HG03108 (cell line): Measurements from ENCODE around the gene SOX12.
"Not testable (repeated sequence)": the region's sequence is repeated elsewhere in the genome, so short reads cannot be mapped to it uniquely, and the experiment has no call there.

Experiments used
- ATAC-seq: cut with Tn5 transposase; IDR thresholded peaks from one replicate; pipeline ENCODE4 v1.9.1; 2021; ENCODE audit warnings: moderate library complexity; ENCODE audit not compliant: unreplicated experiment

SOX12 gene

DNA sequence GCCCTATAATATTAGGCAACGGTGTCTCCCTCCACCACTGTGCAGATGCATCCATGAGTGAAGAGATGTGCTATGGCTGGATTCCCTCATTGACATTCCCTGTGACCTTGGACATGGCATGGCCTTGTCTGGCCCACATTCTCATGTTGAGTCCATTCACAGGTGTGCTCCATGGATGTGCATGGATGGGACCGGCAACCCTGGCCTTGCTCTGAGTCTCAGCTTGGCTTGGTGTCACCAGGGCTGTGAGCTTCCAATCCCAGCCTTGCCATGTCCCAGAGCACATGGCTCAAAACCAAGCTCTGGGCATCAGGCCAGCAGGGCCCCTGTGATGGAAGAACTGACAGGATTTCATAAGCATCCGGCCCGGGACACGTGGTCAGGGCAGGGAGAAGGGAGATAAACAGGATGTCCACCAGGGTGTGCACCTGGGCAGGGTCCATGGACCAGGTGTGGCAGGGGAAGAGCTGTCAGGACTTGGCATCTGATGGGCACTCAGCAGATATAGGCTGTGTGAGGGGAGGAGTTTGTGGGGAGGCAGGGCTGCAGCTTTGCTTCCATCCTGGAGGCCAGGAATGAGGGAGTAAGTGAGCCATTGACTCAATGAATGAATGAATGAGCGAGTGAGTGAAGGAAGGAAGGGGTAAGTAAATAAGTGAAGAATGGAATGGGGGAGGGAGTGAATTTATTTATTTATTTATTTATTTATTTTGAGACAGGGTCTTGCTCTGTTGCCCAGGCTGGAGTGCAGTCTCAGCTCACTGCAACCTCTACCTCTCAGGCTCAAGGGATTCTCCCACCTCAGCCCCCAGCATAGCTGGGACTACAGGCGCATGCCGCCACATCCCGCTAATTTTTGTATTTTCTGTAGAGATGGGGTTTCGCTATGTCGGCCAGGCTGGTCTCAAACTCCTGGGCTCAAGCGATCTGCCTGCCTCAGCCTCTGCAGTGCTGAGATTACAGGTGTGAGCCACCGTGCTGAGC, 37.2 kb downstream of the SOX12 start:
- ATAC-seq = no peak

DNA sequence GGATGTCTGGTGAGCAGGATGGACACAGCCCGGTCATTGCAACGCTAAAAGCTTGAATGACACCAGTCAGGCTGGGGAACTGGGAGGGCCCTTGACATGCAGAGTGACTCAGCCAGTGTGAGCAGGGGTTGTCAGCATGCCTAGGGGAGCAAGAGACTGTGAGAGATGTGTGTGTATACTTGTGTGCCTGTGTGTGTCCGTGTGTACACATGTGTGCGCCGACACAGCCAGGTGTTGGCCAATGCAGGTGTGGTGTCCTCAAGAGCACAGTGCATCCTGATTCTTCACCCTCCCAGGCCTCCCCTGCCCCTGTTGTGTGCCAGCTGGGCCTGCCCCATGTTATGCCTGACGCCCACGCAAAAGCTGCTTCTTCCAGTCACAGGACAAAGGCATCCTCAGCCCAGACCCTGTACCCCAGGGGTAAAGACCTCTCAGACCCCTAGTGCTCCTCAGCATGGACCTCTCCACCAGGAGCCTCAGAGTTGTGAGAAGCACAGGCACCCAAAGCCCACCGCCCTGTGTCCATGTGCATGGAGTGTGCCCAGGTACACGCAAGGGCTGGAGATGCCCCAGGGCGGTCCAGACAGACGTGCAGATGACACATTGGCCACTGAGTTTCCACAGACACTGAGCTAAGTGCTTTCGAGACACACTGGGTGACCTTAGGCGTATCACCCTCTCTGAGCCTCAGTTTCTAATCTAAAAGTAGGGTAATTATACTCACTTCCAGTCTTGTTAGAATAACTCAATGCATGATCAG, 38.1 kb downstream of the SOX12 start:
- no peak for ATAC-seq

DNA sequence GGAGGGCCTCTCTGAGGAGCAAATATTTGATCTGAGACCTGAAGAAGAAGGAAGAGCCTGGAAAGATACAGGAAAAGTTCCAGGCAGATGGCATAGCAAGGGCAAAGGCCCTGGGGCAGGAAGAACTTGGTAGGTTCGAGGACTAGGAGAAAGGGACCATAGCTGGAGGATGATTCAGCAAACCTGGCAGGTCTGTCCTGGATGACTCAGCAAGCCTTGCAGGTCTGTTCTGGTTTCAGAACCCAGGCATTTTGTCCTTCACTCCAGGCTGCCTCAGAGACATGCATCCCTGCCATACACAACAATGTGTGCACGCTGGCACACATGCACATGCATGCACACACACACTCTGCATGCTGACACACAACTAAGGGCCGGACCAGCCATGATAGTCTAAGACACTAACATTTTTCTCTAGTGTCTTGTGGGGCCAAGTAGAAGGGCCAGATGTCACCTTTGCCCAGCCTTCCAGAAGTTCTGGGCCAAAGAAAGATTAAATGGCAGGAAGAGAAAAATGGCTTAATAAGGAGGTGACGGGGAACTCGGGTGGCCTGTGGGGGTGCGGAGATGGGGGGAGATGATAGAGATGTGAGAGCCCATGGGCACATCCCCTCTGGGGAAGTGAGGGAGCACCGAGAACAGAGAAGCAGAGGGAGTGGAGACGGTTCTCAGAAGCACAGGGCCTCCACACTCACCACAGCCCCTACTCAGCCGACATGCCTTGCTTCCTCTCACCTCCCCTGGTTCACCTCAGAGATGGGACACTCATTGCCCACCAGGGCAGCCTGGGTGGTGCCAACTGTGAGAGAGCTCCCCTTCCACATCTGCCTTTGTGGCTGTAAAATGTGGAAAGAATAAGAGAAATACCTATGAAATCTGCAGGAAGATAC, 39.8 kb downstream of the SOX12 start:
- ATAC-seq = no peak

DNA sequence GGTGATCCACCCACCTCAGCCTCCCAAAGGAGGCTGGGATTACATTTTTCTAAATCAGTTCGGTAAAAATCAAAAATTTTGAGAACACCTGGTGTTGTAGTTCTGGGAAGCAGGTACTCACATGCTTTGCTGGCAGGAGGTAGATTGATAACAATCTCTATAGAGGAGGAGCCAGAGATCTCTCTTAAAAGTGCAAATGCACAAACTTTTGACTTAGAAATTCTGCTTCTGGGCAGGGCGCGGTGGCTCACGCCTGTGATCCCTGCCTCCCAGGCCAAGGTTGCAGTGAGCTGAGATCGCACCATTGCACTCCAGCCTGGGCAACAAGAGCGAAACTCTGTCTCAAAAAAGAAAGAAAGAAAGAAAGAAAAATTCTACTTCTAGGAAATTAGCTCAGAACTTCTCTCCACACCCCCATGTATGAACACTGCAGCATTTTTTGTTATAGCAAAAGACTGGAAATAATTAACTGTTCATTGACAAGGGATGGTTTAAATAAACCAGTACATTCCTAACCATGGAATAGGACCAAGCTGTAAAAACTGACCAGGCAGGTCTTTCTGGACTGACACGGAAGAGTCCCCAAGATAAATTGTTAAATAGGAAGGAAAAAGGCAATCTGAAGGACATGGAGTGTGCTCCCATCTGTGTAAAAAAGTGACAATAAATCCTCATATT, 40.8 kb downstream of the SOX12 start:
- no peak for ATAC-seq

DNA sequence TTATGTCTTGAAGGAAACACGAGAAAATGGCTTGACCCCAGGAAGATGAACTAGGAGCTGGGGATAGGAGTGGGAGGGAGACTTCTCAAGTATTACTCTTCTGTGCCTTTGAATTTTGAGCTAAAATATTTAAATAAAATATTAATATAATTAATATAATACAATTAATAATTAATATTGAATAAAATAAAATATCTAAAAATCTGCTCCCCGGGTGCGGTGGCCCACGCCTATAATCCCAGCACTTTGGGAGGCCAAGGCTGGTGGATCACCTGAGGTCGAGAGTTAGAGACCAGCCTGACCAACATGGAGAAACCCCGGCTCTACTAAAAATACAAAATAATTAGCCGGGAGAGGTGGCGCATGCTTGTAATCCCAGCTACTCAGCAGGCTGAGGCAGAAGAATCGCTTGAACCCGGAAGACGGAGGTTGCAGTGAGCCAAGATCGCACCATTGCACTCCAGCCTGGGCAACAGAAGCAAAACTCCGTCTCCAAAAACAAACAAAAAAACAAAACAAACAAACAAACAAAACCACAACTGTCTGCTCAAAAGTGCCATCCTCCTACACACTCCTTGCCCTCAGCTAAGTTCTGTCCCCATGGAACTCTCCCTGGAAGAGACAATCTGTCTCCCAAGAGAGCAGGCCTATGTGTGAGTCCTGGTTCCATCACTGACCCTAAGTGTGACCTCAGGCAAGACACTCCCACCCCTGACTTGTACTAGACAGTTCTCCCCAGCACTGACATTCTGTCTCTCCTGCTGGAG, 41.5 kb downstream of the SOX12 start:
- no peak for ATAC-seq

DNA sequence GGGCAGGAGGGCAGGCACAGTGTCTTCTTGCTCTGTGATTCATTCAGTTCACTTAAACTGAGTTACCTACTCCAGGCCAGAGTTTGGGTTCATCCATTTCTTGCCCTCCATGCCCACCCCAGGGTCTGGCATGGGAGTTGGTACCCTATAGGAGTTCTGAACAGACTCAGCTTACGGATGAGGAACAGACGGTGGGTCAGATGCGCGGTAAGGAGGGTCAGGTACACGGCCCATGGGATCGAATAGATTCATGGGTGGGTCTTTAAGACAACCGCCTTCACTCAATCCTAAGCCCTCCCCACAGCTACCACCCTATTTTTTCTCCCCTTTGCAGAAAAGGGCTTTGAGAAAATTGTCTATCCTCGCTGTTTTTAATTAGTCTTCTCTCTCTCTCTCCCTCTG, 42.1 kb downstream of the SOX12 start:
- no peak for ATAC-seq

DNA sequence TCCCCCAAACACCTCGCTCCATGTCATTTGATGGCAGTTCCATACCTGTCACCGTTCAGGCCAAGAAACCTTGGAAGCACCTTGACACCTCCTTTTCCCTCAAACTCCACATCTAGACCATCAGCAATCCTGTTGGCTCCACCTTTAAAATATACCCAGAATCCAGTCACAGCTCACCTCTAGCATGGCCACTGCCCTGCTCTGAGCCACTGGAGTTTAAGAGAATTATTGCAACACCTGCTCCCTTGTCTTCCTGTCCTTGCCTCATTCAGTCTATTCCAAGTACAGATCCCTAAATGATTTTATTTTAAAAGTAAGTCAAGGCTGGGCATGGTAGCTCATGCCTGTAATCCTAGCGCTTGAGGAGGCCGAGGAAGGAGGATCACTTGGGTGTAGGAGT, 43.6 kb downstream of the SOX12 start:
- no peak for ATAC-seq

DNA sequence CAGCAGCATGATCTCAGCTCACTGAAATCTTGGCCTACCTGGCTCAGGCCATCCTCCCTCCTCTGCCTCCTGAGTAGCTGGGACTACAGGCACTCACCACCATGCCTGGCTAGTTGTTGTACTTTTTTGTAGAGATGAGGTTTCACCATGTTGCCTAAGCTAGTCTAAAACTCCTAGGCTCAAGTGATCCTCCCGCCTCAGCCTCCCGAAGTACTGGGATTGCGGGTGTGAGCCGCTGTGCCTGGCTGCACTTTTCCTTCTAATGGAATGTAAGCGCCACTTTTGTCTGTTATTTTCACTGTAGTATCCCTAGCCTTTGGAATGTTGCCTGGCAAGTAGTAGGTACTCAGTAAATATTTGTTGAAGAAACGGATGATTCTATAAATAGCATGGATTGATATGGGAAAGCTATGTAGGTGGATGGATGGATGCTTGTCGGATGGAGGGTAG, 44.8 kb downstream of the SOX12 start:
- ATAC-seq = no peak

DNA sequence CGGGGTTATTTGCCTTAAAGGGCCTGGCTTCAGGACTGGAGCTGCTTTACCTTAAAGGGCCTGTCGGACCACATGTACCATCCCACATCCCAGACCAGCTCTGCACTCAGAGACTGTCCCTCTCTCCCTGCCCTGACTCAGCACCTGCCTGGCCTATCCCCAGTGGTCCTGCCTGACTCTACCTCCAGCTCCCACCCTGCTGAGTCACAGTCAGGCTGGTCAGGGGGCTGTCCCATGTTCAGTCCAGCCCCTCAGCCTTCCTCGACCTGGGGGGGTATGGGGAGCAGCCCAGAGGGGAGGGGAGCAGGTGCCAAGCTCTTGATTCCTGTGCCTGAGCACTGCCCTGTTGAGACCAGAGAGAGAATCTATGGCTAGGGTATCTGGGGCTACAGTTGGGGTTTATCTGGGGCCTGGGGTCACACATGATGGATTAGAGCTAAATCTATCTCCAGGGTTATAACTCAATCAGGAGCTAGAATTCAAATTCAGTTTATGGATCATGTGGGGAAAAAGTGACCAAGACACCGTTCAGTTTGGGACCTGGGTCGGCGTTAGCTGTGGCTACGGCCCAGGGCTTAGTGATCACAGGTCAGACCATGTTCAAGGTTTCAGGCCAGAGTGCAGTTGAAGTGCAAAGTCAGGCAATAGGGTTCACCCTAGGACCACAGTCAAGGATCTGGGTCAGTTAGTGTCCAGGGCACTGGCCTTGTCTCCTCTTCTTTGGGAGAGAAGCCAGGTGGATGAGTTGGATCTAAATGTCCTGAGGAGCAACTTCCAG, 45.8 kb downstream of the SOX12 start:
- ATAC-seq = no peak

DNA sequence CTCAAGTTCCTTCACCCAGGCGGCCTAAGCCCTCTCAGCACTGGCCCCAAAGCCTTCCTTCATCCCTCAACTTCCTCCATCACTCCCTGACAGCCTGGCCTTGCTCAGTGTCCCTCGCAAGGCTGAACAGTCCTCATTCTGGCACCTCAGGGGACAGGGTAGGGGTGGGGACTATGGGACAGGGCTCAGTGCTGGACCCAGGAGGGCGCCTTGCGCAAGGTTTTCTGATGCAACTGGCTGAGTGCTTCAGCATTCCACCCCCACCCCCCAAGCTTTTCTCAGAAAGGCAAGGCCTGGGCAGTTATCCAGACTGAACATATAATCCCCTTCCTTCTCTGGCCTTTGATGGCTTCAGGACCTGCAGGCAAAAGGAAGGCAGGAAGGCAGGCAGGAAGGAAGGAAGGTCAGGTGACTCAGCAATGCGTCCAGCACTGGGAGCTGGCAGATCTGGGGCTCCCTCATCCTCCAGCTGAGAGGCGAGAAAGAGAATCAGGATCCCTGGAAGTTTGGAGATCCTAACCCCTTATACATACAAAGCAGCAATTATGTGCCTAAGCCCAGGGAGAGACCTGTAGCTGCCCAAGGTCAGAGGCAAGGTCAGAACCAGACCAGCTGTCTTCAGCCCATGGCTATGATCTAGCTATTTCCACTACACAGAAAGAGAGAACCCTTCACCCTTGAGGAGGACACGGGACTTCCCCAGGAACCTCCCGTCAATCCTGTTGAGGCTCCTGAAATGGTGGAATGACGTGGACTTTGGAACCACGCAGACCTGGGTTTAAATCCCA, 46.6 kb downstream of the SOX12 start:
- no peak for ATAC-seq

DNA sequence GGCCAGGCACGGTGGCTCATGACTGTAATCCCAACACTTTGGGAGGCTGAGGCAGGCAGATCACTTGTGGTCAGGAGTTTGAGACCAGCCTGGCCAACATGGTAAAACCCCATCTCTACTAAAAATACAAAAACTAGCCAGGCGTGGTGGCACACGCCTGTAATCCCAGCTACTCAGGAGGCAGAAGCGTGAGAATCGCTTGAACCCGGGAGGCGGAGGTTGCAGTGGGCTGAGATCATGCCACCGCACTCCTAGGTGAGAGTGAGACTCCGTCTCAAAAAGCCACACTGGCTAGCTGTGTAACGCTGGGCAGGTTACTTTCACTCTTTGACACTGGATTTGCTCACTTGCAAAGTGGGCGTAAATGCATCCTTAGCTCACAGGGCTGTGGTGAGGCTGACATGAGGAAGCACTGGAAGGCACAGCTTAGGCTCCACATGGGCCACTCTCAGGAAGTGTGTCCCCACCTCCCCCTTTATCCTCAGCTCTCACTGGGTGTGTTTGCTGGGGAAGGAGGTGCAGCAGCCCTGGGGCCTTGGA, 47.3 kb downstream of the SOX12 start:
- ATAC-seq = not testable (repeated sequence)

DNA sequence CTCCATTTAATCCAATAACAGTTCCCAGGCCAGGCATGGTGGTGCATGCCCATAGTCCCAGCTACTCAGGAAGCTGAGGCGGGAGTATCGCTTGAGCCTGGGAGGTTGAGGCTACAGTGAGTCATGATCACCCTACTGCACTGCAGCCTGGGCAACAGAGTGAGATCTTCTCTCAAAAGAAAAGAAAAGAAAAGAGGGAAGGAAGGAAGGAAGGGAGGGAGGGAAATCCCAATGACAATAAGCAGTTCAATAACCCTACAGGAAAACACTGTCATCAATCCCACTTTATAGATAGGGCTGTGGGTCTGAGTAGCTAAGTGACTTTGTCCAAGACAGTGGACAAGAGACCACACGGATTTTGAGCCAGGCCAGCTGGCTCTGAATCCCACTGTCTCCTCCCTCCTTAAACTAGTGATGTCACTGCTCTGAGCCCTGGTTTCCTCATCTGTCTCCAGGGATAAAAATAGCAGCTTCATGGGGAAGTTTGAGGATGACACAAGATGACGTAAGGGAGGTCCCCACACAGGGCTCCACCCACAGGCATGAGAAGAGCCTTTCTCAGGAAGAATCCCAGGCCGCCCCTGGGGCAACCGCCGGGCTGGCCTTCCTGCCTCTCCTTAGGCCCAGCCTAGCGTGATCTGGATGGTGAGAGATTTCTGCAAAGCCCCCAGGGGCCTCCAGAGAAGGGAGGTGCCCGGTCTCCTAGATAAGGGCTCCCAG, 48.0 kb downstream of the SOX12 start:
- no peak for ATAC-seq

DNA sequence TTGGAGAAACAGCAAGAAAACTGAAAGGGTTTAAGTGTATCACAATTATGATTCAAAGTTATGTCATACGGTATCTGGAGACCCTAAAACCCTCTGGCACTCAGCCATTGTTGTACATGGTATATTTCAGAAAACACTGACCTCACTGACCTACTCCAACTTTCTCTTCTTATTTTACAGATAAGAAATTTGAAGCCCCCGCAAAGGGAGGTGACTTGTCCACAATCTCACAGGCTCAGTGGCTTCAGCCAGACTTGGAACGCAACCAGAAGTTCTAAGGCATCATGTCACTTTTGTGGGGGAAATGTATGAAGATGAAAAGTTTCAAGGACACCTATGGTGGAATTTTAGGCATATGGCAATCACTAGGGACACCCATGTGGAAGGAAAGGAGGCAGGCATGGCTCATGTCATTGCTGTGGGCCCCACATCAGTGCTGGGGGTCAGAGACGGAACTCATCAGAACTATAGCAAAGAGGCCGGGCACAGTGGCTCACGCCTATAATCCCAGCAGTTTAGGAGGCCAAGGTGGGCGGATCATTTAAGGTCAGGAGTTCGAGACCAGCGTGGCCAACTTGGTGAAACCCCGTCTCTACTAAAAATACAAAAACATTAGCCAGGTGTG, 50.0 kb downstream of the SOX12 start:
- ATAC-seq = no peak

DNA sequence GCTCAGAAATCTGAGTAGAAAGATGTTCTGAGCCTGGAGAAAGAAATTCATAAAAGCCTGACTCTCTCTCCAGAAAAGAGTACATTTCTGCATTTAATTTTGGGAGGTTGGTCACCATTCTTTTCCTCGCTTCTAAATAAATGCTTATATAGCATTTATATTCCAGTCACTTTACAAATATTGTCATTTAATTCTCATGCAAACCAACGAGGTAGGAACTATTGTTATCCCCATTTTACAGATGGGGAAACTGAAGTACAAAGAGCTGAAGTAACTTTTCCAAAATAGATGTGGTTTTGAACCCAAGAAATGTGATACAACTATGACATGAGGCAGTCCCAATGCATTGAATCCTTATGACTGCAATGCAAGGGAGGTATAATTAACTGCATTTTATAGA, 50.7 kb downstream of the SOX12 start:
- no peak for ATAC-seq

DNA sequence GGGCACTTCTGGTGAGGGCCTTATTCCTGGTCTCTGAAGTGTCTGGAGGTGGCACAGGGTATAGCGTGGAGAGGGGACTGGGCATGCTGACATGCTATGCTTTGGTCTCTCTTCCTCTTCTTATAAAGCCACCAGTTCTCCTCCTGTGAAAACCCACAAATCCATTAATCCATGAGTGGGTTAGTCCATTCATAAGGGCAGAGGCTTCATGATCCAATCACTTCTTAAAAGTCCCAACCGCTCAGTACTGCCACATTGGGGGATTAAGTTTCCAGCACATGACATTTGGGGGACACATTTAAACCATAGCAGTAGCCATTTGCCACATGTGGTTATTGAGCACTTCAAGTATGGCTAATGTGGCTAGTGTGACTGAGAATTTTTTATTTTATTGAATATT, 51.4 kb downstream of the SOX12 start:
- no peak for ATAC-seq

DNA sequence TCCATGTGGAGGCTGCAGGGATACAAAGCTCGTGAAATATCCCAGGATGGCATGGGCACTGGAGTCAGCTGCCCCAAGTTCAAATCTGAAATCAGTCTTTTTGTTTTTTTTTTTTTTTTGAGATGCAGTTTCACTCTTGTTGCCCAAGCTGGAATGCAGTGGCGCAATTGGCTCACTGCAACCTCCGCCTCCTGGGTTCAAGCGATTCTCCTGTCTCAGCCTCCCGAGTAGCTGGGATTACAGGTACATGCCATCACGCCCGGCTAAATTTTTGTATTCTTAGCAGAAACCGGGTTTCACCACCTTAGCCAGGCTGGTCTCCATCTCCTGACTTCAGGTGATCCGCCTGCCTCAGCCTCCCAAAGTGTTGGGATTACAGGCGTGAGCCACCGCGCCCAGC, 52.2 kb downstream of the SOX12 start:
- not testable (repeated sequence) for ATAC-seq

DNA sequence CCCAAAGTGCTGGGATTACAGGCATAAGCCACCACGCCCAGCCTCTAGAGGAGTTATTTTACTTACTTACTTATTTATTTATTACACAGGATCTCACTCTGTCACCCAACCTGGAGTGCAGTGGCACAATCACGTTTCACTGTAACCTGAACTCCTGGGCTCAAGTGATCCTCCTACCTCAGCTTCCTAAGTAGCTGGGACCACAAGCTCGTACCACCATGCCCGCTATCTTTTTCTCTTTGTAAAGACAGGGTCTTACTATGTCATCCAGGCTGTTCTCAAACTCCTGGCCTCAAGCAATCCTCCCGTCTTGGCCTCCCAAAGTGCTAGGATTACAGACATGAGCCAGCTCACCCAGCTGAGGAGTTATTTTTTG, 53.6 kb downstream of the SOX12 start:
- ATAC-seq = no peak
